K562 (cell line): ENCODE data around the gene GPER1. TPM values are rescaled to one million over a fixed set of nuclear protein-coding genes. Genes with fewer than 3 reads are reported as not detected.

Source experiments
- ATAC-seq: fragments of 200-7000 bp; cut with Tn5 transposase; 3 replicates; pipeline ENCODE4 v1.9.1; 2020; ENCODE audit warnings: moderate library complexity
- BruUV-seq: library from RNA; stranded (reverse); fragments of 400-500 nt; replicated peaks from 2 replicates; lab custom pipeline; 2021; lab: Mats Ljungman, UMichigan
- CTCF ChIA-PET: fragments of 300-600 bp; formaldehyde crosslinking; extraction: SDS; loops from one replicate; lab custom pipeline; 2021; ENCODE audit warnings: low intra/inter-chr PET ratio; lab: Yijun Ruan, JAX
- POLR2A ChIA-PET: fragments of 300-600, 350-650 bp; sonication (Branson Sonifier 250); formaldehyde crosslinking; extraction: SDS; loops from one replicate; lab custom pipeline; 2021; ENCODE audit warnings: antibody characterized with exemption, inconsistent platforms; lab: Yijun Ruan, JAX
- DNase-seq, 4 experiments: peaks; one replicate each; pipeline versions ENCODE4 v3.0.0 to v3.0.0-alpha.2; 2011 to 2018; ENCODE audit warnings: low spot score in 3 of 4, mixed read lengths in 3 of 4; ENCODE audit errors: extremely low read depth in 1 of 4
- FAIRE-seq: peaks from 2 replicates; lab custom pipeline; 2011; peaks lifted over from hg19 to GRCh38; lab: Jason Lieb, UNC
- H2AFZ ChIP-seq: 2 replicates; pipeline ENCODE4 v1.6.0; 2011; ENCODE audit warnings: low read depth, low read length, control low read depth, inconsistent platforms
- H3K27ac ChIP-seq: fragments of 200-600 bp; 3 replicates; pipeline ENCODE4 v1.8.0; 2011; ENCODE audit warnings: low read depth, mild to moderate bottlenecking, control low read depth, inconsistent platforms, low read length, moderate library complexity, mixed read lengths; ENCODE audit errors: extremely low read depth
- H3K27me3 ChIP-seq, 2 experiments: fragments of 300-600 bp in 1 of 2; 2 replicates in 1 of 2; 3 replicates in 1 of 2; pipeline versions ENCODE4 v1.6.0 to v1.8.0; 2011; ENCODE audit warnings: inconsistent platforms in 2 of 2, low read length in 2 of 2, mild to moderate bottlenecking in 1 of 2, mixed read lengths in 1 of 2, moderate library complexity in 1 of 2; ENCODE audit not compliant: control insufficient read depth in 2 of 2, insufficient read depth in 2 of 2
- H3K36me3 ChIP-seq: fragments of 300-600 bp; 3 replicates; pipeline ENCODE4 v1.8.0; 2011; ENCODE audit warnings: mild to moderate bottlenecking, low read length, inconsistent platforms; ENCODE audit not compliant: control insufficient read depth, insufficient read depth
- H3K4me1 ChIP-seq, 2 experiments: fragments of 200-600 bp in 1 of 2; replicated peaks in 1 of 2; 2 replicates in 1 of 2; 3 replicates in 1 of 2; pipeline versions ENCODE4 v1.5.1 to v1.8.0; 2011; ENCODE audit warnings: inconsistent platforms in 2 of 2, low read length in 2 of 2, mild to moderate bottlenecking in 1 of 2, mixed read lengths in 1 of 2, moderate library complexity in 1 of 2; ENCODE audit not compliant: control insufficient read depth in 2 of 2, insufficient read depth in 2 of 2
- H3K4me2 ChIP-seq: 2 replicates; pipeline ENCODE4 v1.6.1; 2011; ENCODE audit warnings: low read length, control low read depth, inconsistent platforms, mixed read lengths; ENCODE audit not compliant: insufficient read depth
- H3K4me3 ChIP-seq: fragments of 200-600 bp; sonication (generic), shearing (Covaris generic); 2 replicates; pipeline ENCODE4 v1.5.1; 2016; ENCODE audit warnings: control low read depth, inconsistent platforms
- H3K79me2 ChIP-seq: fragments of 200-600 bp; 3 replicates; pipeline ENCODE4 v1.8.0; 2011; ENCODE audit warnings: low read length, inconsistent platforms; ENCODE audit not compliant: control insufficient read depth, insufficient read depth
- H3K9ac ChIP-seq, 2 experiments: 2 replicates each; pipeline versions ENCODE4 v1.6.0 to v1.6.1; 2011; ENCODE audit warnings: low read depth in 2 of 2, low read length in 2 of 2, control low read depth in 1 of 2, inconsistent platforms in 1 of 2, mild to moderate bottlenecking in 1 of 2, mixed read lengths in 1 of 2; ENCODE audit not compliant: insufficient read depth in 1 of 2
- H3K9me1 ChIP-seq: one replicate; pipeline ENCODE4 v1.6.0; 2011; ENCODE audit warnings: inconsistent platforms, mild to moderate bottlenecking, low read length, moderate library complexity; ENCODE audit not compliant: control insufficient read depth, insufficient read depth
- H3K9me3 ChIP-seq: replicated peaks from 2 replicates; pipeline ENCODE4 v1.5.1; 2011; ENCODE audit warnings: low read depth, low read length, inconsistent platforms; ENCODE audit not compliant: control insufficient read depth, insufficient read depth
- H4K20me1 ChIP-seq: replicated peaks from 2 replicates; pipeline ENCODE4 v1.6.1; 2011; ENCODE audit warnings: low read length, inconsistent platforms, mixed read lengths; ENCODE audit not compliant: control insufficient read depth, insufficient read depth
- ASH1L ChIP-seq: fragments of 450-650 bp; IDR thresholded peaks from 2 replicates; pipeline ENCODE4 v1.6.1; 2018; ENCODE audit warnings: borderline replicate concordance, mild to moderate bottlenecking, low read depth; ENCODE audit not compliant: partially characterized antibody
- CHCHD3 ChIP-seq: fragments of 250-450 bp; sonication (Bioruptor Pico); IDR thresholded peaks from 2 replicates; pipeline ENCODE4 v2.1.2; 2022; ENCODE audit warnings: mild to moderate bottlenecking
- GTF2F1 ChIP-seq: IDR thresholded peaks from 2 replicates; pipeline ENCODE4 v1.6.1; 2011; ENCODE audit warnings: low read depth, low read length, improper control_type of control experiment
- HNRNPH1 ChIP-seq: fragments of 200-400 bp; formaldehyde crosslinking; optimal IDR thresholded peaks from 2 replicates; pipeline ENCODE3; 2017; ENCODE audit warnings: low read depth, mild to moderate bottlenecking, low read length, moderate library complexity
- HOXB6 ChIP-seq: fragments of 250-450 bp; sonication (Bioruptor Pico); IDR thresholded peaks from 2 replicates; pipeline ENCODE4 v1.5.1; 2022; ENCODE audit warnings: mild to moderate bottlenecking, borderline replicate concordance
- POLR2AphosphoS5 ChIP-seq: IDR thresholded peaks from 2 replicates; pipeline ENCODE4 v1.6.1; 2011; ENCODE audit warnings: mild to moderate bottlenecking, low read depth, low read length, moderate library complexity; ENCODE audit not compliant: control insufficient read depth, insufficient read depth
- RAD21 ChIP-seq, 2 experiments: fragments of 250-450 bp in 1 of 2; fragments of 450-650 bp in 1 of 2; sonication (Bioruptor Pico) in 1 of 2; formaldehyde crosslinking in 1 of 2; IDR thresholded peaks in 1 of 2; conservative IDR thresholded peaks in 1 of 2; 2 replicates each; pipeline versions ENCODE4 v1.4.0 to v1.8.0; 2020 to 2022; ENCODE audit warnings: mild to moderate bottlenecking in 2 of 2, moderate library complexity in 1 of 2
- SMAD2 ChIP-seq: fragments of 150-350 bp; IDR thresholded peaks from 2 replicates; pipeline ENCODE4 v1.6.1; 2014; ENCODE audit warnings: low read depth, mild to moderate bottlenecking, low read length
- TCFL5 ChIP-seq: fragments of 250-450 bp; sonication (Bioruptor Pico); conservative IDR thresholded peaks from 2 replicates; pipeline ENCODE4 v1.6.1; 2021; ENCODE audit warnings: mild to moderate bottlenecking, moderate library complexity, matching md5 sums
- ZC3H11A ChIP-seq: IDR thresholded peaks from 2 replicates; pipeline ENCODE4 v1.6.1; 2012; ENCODE audit warnings: low read depth, low read length, improper control_type of control experiment
- ZNF695 ChIP-seq: fragments of 450-650 bp; formaldehyde crosslinking; IDR thresholded peaks from 2 replicates; pipeline ENCODE4 v1.4.0; 2020; ENCODE audit warnings: mild to moderate bottlenecking, moderate library complexity
- WGBS: fragments of 100-300 bp; shearing (Covaris generic); methylation state at CpG from one replicate; pipeline ENCODE4 v1.1.6; 2016; ENCODE audit warnings: low coverage, mixed read lengths; ENCODE audit not compliant: insufficient coverage; ENCODE audit errors: missing lambda C conversion rate; 5-methylcytosine and 5-hydroxymethylcytosine counted together
- in situ Hi-C: fragments of 300-500 bp; cut with MboI; formaldehyde crosslinking; loops from 4 replicates; pipeline ENCODE4 v1.15.0; 2018; ENCODE audit warnings: inconsistent platforms, mixed read lengths
- intact Hi-C: fragments of 100-400 bp; cut with micrococcal nuclease; formaldehyde crosslinking; loops from 2 replicates; pipeline ENCODE4 v1.14.2; 2022
- polyA plus RNA-seq, 8 experiments: library from polyadenylated mRNA; depleted of rRNA in 4 of 8; stranded (reverse) in 5 of 8; unstranded in 3 of 8; fragments of >200 nt; fragmentation: Nextera tagmentation in 2 of 8; fragmentation: Illumina TruSeq in 1 of 8; extraction: Ambion mirVana in 2 of 8; extraction: Trizol in 1 of 8; gene quantifications; 2 replicates each; pipeline versions ENCODE4 v1.2.1 to v1.2.3, GENCODE V29; 2011 to 2014; ENCODE audit warnings: inconsistent platforms in 1 of 8, missing spikeins in 1 of 8
- total RNA-seq, 7 experiments: library from RNA; depleted of rRNA in 6 of 7; stranded (reverse); fragments of >200 nt in 6 of 7; fragmentation: Illumina TruSeq in 2 of 7; extraction: Trizol in 2 of 7; gene quantifications; 2 replicates each; pipeline versions ENCODE4 v1.2.1 to v1.2.3, GENCODE V29; 2011 to 2021; ENCODE audit warnings: low replicate concordance in 1 of 7
- TF ChIP-seq, protein P1 (sequence below): fragments of 450-650 bp; formaldehyde crosslinking; conservative IDR thresholded peaks from 2 replicates; pipeline ENCODE4 v1.4.0; 2022; ENCODE audit warnings: mild to moderate bottlenecking, missing genetic modification characterization
- TF ChIP-seq, protein P2 (sequence below): sonication (generic); formaldehyde crosslinking; IDR thresholded peaks from 2 replicates; pipeline ENCODE4 v1.8.0; 2023; ENCODE audit warnings: mild to moderate bottlenecking, missing genetic modification reagents

GPER1 gene
- total and polyA plus RNA-seq, 9 of the 15 experiments (the other 6 are each of a cell fraction or from before 2014, with no cell fraction given): 0.04 to 0.09 (median 0.08) TPM; not detected in 6

DNA sequence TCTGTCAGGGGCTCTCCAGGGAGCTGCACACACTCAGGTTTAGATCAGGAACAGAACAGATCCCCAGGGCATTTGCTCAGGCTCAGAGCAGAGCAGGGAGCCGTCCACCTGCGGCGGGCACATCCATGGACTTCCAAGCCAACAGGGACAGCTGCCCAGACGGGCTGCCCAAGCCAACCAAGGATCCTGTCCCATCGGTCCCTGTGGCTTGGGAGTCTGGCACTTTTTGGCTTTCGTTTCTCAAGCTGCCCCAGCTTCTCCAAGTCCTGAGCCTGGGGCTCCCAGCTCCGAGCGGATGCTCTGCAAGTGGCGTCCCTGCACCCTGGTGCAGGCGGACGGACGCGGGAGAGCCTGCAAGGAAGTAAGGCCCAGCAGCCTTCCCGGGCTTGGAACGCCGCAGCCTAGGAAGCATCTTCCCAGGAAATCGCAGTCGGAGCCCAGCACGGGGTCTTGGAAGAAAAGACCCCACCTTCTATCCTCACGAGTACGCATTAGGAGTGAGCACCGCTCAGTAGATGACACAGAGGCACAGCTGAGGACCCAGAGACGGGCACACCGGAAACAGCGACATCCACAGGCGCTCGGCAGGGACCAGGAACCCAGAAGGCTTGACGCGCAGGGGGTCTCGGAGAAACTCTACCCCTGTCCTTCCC, 37.5 kb upstream of the GPER1 start:
- H4K20me1 ChIP-seq: peaks cover 5% of the 10 kb centered on the region; the same call in 1 of the 2 replicates
- BruUV-seq: no TSS peak
- ATAC-seq: no peak
- no peaks in the 10 kb centered on the region for H3K9me3 ChIP-seq
- H3K27me3 ChIP-seq: no peaks in the 10 kb centered on the region
- no peak for FAIRE-seq
- in situ Hi-C loops: no loop called here
- H2AFZ ChIP-seq: no peak overlapping the region
- 90% methylated on average over 29 of the region's 30 CpGs for WGBS
- ChIA-PET POLR2A (interaction anchor here (0.6 to 0.7 kb wide), 2 partner anchors 75 to 1708 kb away, joined by 3 read pairs; no protein-coding TSS in a partner anchor), CTCF (no interaction called here)
- H3K4me2 ChIP-seq: no peak overlapping the region
- TF ChIP-seq CHCHD3 (CRISPR knock-in tag): no peak
- no peak for TF ChIP-seq TCFL5 (CRISPR knock-in tag)
- no peak for TF ChIP-seq ZNF695
- TF ChIP-seq, protein P1, sequence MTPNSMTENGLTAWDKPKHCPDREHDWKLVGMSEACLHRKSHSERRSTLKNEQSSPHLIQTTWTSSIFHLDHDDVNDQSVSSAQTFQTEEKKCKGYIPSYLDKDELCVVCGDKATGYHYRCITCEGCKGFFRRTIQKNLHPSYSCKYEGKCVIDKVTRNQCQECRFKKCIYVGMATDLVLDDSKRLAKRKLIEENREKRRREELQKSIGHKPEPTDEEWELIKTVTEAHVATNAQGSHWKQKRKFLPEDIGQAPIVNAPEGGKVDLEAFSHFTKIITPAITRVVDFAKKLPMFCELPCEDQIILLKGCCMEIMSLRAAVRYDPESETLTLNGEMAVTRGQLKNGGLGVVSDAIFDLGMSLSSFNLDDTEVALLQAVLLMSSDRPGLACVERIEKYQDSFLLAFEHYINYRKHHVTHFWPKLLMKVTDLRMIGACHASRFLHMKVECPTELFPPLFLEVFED (CRISPR knock-in tag): no peak
- no peak for TF ChIP-seq HNRNPH1
- TF ChIP-seq, protein P2, sequence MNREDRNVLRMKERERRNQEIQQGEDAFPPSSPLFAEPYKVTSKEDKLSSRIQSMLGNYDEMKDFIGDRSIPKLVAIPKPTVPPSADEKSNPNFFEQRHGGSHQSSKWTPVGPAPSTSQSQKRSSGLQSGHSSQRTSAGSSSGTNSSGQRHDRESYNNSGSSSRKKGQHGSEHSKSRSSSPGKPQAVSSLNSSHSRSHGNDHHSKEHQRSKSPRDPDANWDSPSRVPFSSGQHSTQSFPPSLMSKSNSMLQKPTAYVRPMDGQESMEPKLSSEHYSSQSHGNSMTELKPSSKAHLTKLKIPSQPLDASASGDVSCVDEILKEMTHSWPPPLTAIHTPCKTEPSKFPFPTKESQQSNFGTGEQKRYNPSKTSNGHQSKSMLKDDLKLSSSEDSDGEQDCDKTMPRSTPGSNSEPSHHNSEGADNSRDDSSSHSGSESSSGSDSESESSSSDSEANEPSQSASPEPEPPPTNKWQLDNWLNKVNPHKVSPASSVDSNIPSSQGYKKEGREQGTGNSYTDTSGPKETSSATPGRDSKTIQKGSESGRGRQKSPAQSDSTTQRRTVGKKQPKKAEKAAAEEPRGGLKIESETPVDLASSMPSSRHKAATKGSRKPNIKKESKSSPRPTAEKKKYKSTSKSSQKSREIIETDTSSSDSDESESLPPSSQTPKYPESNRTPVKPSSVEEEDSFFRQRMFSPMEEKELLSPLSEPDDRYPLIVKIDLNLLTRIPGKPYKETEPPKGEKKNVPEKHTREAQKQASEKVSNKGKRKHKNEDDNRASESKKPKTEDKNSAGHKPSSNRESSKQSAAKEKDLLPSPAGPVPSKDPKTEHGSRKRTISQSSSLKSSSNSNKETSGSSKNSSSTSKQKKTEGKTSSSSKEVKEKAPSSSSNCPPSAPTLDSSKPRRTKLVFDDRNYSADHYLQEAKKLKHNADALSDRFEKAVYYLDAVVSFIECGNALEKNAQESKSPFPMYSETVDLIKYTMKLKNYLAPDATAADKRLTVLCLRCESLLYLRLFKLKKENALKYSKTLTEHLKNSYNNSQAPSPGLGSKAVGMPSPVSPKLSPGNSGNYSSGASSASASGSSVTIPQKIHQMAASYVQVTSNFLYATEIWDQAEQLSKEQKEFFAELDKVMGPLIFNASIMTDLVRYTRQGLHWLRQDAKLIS: no peak
- no peak for TF ChIP-seq ASH1L
- no peak for TF ChIP-seq SMAD2
- TF ChIP-seq ZC3H11A: no peak
- no peak for TF ChIP-seq RAD21 (CRISPR knock-in tag; conservative IDR thresholded peaks at IDR 0.05 in 1 of 2, IDR thresholded peaks at IDR 0.05 in 1 of 2)
- TF ChIP-seq HOXB6 (CRISPR knock-in tag): no peak
- TF ChIP-seq GTF2F1: no peak
- no peak for TF ChIP-seq POLR2AphosphoS5
- no peaks in the 10 kb centered on the region for H3K9me1 ChIP-seq
- H3K4me1 ChIP-seq: peaks cover 31 to 74% of the 10 kb centered on the region in 2 experiments
- H3K9ac ChIP-seq: peak overlapping the region in 1 of 2 experiments; percentile 68; a peak in 1 of 4 replicates
- no peak for DNase-seq
- intact Hi-C loops: no loop called here
- H3K4me3 ChIP-seq: no peak overlapping the region
- H3K79me2 ChIP-seq: peaks cover 8% of the 10 kb centered on the region; the same call in 1 of the 3 replicates
- no peak overlapping the region for H3K27ac ChIP-seq
- no peaks in the 10 kb centered on the region; the same call in 2 of the 3 replicates for H3K36me3 ChIP-seq
